Gastrocnemius medialis (tissue), 4 donors: Measurements from ENCODE around the gene CCNB2.

Experiments used
- CTCF ChIP-seq, 5 experiments: fragments of 450-650 bp in 3 of 5; fragments of 200-600 bp in 2 of 5; sonication (generic) in 2 of 5; IDR thresholded peaks in 4 of 5; conservative IDR thresholded peaks in 1 of 5; 1 replicate in 4 of 5; 2 replicates in 1 of 5; pipeline ENCODE4 v1.5.1; 2016 to 2019; ENCODE audit warnings: antibody characterized with exemption in 5 of 5, mild to moderate bottlenecking in 3 of 5, moderate library complexity in 3 of 5
- POLR2A ChIP-seq, 2 donors: fragments of 450-650 bp; IDR thresholded peaks; one replicate each; pipeline ENCODE4 v1.6.1; 2017; ENCODE audit warnings: antibody characterized with exemption in 2 of 2, mild to moderate bottlenecking in 2 of 2, moderate library complexity in 2 of 2

- TF ChIP-seq POLR2A (IDR thresholded peaks at IDR 0.05), result no peak
- no peak for TF ChIP-seq CTCF (IDR thresholded peaks at IDR 0.05 in 4 of 5, conservative IDR thresholded peaks at IDR 0.05 in 1 of 5)
These were observed 68.2 kb downstream of the CCNB2 start for GRCh38 chr15:59173194-59173593.
